ENCODE data around the gene PTPN20.

DNA sequence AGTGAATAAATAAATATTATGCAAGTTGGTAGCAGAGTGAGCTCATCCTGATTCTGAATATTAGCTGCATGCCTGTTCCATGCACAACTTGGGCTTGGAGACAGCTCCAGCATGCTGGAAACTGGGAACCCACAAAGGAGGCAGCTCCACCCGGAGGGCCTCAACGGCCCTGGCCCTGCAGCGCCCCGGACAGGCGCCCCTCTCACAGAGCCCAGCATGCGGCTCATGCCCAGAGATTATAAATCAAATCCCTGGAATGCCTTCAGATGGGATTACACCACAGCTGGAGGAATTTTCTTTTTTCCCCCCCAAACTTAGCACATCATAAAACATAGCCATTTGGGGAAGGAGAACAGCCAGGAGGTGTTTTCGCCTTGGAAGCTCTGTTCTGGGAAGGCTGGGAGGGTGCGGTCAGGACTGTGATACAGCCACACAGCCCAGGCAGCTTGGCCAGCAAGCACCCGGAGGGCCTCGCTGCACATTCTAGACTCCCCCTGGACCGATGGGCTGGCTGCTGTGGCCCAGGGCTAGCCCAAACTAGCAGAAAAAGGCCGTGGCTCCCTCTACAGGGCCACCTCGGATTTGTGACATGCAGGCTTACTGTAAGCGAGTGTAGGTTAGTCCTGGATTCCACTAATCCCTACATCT is 102.4 kb downstream of the PTPN20 start:
- TF ChIP-seq, protein P1, sequence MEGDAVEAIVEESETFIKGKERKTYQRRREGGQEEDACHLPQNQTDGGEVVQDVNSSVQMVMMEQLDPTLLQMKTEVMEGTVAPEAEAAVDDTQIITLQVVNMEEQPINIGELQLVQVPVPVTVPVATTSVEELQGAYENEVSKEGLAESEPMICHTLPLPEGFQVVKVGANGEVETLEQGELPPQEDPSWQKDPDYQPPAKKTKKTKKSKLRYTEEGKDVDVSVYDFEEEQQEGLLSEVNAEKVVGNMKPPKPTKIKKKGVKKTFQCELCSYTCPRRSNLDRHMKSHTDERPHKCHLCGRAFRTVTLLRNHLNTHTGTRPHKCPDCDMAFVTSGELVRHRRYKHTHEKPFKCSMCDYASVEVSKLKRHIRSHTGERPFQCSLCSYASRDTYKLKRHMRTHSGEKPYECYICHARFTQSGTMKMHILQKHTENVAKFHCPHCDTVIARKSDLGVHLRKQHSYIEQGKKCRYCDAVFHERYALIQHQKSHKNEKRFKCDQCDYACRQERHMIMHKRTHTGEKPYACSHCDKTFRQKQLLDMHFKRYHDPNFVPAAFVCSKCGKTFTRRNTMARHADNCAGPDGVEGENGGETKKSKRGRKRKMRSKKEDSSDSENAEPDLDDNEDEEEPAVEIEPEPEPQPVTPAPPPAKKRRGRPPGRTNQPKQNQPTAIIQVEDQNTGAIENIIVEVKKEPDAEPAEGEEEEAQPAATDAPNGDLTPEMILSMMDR (conservative IDR thresholded peaks at IDR 0.05; ENCODE audit: low read length): peak; percentile 27; the same call in 1 of the 2 replicates
- no peak for TF ChIP-seq EZH2phosphoT487 (IDR thresholded peaks at IDR 0.05; ENCODE audit: borderline replicate concordance)
